ENCODE measurements around the gene GRAMD1B. TPM values are rescaled to one million over a fixed set of nuclear protein-coding genes. Genes with fewer than 3 reads are reported as not detected.

The GRAMD1B gene
- total RNA-seq, 1 donor from 2014 or later = 8.8 TPM

GRCh38 chr11:123425367-123425766, 4.7 kb upstream of the GRAMD1B start:
- no peak for DNase-seq (ENCODE audit: low read depth)
- H3K27me3 ChIP-seq (ENCODE audit: control insufficient read depth, insufficient read depth, low read length) = peaks cover 13% of the 10 kb centered on the region

GRCh38 chr11:123426789-123427188, 3.3 kb upstream of the GRAMD1B start:
- no peak for TF ChIP-seq CTCF (IDR thresholded peaks at IDR 0.05; ENCODE audit: insufficient read depth, low read length, poor library complexity, severe bottlenecking)
- Histone ChIP-seq H3K36me3 (ENCODE audit: control insufficient read depth, insufficient read depth, low read length) (no peaks in the 10 kb centered on the region), H3K27me3 (ENCODE audit: control insufficient read depth, insufficient read depth, low read length) (peaks cover 18% of the 10 kb centered on the region), H3K4me3 (ENCODE audit: low read depth, low read length) (no peak overlapping the region)
- no peak for DNase-seq (ENCODE audit: low read depth)

More at GRCh38 chr11:123425367-123425766, 4.7 kb upstream of the GRAMD1B start:
- TF ChIP-seq CTCF (IDR thresholded peaks at IDR 0.05; ENCODE audit: insufficient read depth, low read length, poor library complexity, severe bottlenecking) = no peak
- no peak overlapping the region for H3K4me3 ChIP-seq (ENCODE audit: low read depth, low read length)
- no peaks in the 10 kb centered on the region for H3K36me3 ChIP-seq (ENCODE audit: control insufficient read depth, insufficient read depth, low read length)

- no peaks in the 10 kb centered on the region for H3K36me3 ChIP-seq (ENCODE audit: control insufficient read depth, insufficient read depth, low read length)
- no peak for TF ChIP-seq CTCF (IDR thresholded peaks at IDR 0.05; ENCODE audit: insufficient read depth, low read length, poor library complexity, severe bottlenecking)
- H3K27me3 ChIP-seq (ENCODE audit: control insufficient read depth, insufficient read depth, low read length) = peaks cover 15% of the 10 kb centered on the region
- no peak overlapping the region for H3K4me3 ChIP-seq (ENCODE audit: low read depth, low read length)
- no peak for DNase-seq (ENCODE audit: low read depth)
These were observed 2.7 kb upstream of the GRAMD1B start for GRCh38 chr11:123427405-123427804.

GRCh38 chr11:123428116-123428715, 1.9 kb upstream of the GRAMD1B start:
- Histone ChIP-seq H3K36me3 (ENCODE audit: control insufficient read depth, insufficient read depth, low read length) (no peaks in the 10 kb centered on the region), H3K27me3 (ENCODE audit: control insufficient read depth, insufficient read depth, low read length) (peaks cover 15% of the 10 kb centered on the region), H3K4me3 (ENCODE audit: low read depth, low read length) (no peak overlapping the region)
- DNase-seq (ENCODE audit: low read depth) = no peak
- TF ChIP-seq CTCF (IDR thresholded peaks at IDR 0.05; ENCODE audit: insufficient read depth, low read length, poor library complexity, severe bottlenecking) = no peak

GRCh38 chr11:123429336-123429735, 733 bp upstream of the GRAMD1B start:
- DNase-seq (ENCODE audit: low read depth) = no peak
- TF ChIP-seq CTCF (IDR thresholded peaks at IDR 0.05; ENCODE audit: insufficient read depth, low read length, poor library complexity, severe bottlenecking) = no peak

More at GRCh38 chr11:123429336-123429735, 733 bp upstream of the GRAMD1B start:
- Histone ChIP-seq H3K27me3 (ENCODE audit: control insufficient read depth, insufficient read depth, low read length) (peaks cover 15% of the 10 kb centered on the region), H3K4me3 (ENCODE audit: low read depth, low read length) (no peak overlapping the region), H3K36me3 (ENCODE audit: control insufficient read depth, insufficient read depth, low read length) (no peaks in the 10 kb centered on the region)
